C4-2B (cell line): ENCODE measurements around the gene GARIN5A.

Experiments
- H3K27ac ChIP-seq: fragments of 450-650 bp; 2 replicates; pipeline ENCODE4 v1.5.1; 2017
- CTCF ChIP-seq: fragments of 450-650 bp; conservative IDR thresholded peaks from 2 replicates; pipeline ENCODE4 v1.5.1; 2017; ENCODE audit warnings: mild to moderate bottlenecking
- ZFX ChIP-seq: fragments of 450-650 bp; IDR thresholded peaks from 2 replicates; pipeline ENCODE4 v1.6.1; 2017

Gene GARIN5A

GRCh38 chr19:50506700-50507099 lies 30.1 kb upstream of the GARIN5A start:
- no peak for TF ChIP-seq ZFX
- no peak overlapping the region for H3K27ac ChIP-seq

DNA sequence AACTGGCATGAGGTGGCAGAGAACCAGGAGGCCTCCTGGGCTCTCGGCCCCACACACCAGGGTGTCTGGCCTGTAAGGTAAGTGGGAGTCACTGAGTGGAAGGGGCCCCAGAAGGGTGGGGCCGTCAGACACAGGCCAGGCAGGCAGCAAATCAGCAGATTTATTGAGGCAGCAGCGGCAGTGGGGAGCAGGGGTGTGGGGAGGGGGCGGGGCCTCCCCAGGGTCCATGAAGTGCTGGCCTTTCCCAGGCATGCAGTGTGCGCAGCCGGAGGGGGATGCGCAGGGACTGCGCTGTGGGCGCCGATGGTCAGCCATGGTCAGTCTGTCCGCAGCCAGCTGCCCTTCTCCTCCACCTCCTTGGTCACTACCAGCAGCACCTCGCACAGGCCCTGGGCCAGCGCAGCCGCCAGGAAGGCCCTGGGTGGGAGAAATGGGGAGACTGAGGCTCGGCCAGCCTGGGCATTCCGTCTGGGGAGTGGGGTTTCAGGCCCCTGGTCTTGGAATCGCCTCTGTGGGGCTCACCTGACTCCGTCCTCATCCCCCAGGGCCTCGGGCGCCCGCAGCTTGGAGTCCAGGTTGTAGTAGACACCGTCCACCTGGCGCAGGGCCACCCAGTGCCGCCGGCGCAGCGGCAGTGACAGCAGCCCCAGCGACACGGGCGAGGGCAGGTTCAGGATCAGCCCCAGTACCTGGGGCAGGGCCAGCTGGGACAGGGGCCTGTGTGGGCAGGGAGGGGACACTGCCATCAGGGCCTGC lies 29.4 kb upstream of the GARIN5A start:
- TF ChIP-seq ZFX (no peak), CTCF (no peak)
- H3K27ac ChIP-seq: no peak overlapping the region

- no peak for TF ChIP-seq ZFX
- TF ChIP-seq CTCF: no peak
- H3K27ac ChIP-seq: no peak overlapping the region
Measured at GRCh38 chr19:50501568-50502475, 25.2 kb upstream of the GARIN5A start.

DNA sequence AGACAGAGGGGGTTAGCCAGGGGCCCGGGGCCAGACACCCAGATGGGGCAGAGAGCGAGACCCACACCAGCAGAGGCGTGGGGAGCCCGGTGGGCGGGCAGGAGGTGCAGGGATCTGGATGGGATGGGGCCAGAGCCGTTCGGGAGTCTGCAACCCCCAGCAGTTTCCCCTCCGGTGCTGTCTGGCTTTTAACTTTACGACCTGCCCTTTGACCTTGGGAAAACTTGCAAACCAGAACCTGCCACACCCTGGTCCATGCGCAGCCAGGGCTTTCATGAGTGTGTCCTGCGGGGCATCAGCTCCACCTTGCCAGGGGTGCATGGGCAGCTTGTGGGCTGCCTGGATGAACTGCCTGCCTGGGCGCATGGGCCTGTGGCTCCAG lies 24.5 kb upstream of the GARIN5A start:
- TF ChIP-seq ZFX (no peak), CTCF (no peak)

GRCh38 chr19:50500753-50501151 lies 24.1 kb upstream of the GARIN5A start:
- TF ChIP-seq ZFX (no peak), CTCF (no peak)
- no peak overlapping the region for H3K27ac ChIP-seq

More for the DNA sequence above, 24.5 kb upstream of the GARIN5A start:
- no peak overlapping the region for H3K27ac ChIP-seq

GRCh38 chr19:50500060-50500752 lies 23.6 kb upstream of the GARIN5A start:
- TF ChIP-seq CTCF (no peak; the same call in 1 of the 2 replicates), ZFX (no peak)
- no peak overlapping the region for H3K27ac ChIP-seq

DNA sequence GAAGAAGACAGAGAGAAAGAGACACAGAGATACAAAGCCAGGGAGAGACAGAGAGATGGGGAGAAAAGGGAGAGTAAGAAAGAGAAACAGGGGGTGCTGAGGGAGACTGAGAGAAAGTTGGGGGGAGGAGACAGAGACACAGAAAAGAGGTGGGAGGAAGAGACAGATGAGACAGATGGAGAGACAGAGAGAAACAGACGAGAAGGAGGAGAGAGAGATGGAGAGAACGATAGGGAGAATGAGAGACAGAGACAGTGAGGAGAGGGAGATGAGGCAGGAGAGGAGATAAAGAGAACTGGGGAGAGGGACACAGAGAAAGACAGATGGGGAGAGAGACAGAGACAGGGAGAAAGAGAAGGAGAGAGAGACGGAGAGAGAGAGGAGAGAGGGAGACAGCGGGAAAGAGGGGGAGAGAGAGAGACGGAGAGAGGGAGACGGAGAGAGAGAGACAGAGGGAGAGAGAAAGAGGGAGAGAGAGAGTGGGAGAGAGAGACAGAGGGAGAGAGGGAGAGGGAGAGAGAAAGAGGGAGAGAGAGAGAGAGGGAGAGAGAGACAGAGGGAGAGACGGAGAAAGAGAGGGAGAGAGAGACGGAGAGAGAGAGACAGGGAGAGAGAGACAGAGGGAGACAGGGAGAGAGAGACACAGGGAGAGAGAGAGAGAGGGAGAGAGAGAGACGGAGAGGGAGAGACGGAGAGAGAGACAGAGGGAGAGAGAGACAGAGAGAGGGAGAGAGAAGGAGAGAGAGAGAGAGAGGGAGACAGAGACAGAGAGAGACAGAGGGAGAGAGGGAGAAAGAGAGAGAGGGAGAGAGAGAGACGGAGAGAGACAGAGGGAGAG lies 21.8 kb upstream of the GARIN5A start:
- no peak for TF ChIP-seq CTCF
- no peak for TF ChIP-seq ZFX
- H3K27ac ChIP-seq: no peak overlapping the region
